Activated naive CD8-positive, alpha-beta T cell treated with anti-CD3 and anti-CD28 coated beads, Interleukin-2, amount 10 ng/mL, durations not matched to agents 7 days and 5 days (primary cell): ENCODE results near the gene STYXL1. TPM values are rescaled to one million over a fixed set of nuclear protein-coding genes. Genes with fewer than 3 reads are reported as not detected.
"Not testable (repeated sequence)": the region's sequence is repeated elsewhere in the genome, so short reads cannot be mapped to it uniquely, and the experiment has no call there.

ENCODE experiments used
- ATAC-seq: fragments of 150-1000 bp; cut with Tn5 transposase; one replicate; pipeline ENCODE4 v1.10.0; 2021; ENCODE audit warnings: low read depth, moderate library complexity
- POLR2A ChIA-PET: fragments of 350-600 bp; sonication (Branson Sonifier 250); formaldehyde crosslinking; loops from one replicate; lab custom pipeline; 2021; ENCODE audit warnings: antibody characterized with exemption; lab: Charles Lee
- DNase-seq: peaks from one replicate; pipeline ENCODE4 v3.0.0; 2021
- H3K27ac Mint-ChIP-seq: one replicate; pipeline ENCODE4 v1.8.0; 2022; ENCODE audit warnings: mild to moderate bottlenecking, mixed read lengths
- H3K27me3 Mint-ChIP-seq: one replicate; pipeline ENCODE4 v1.8.0; 2022; ENCODE audit warnings: mild to moderate bottlenecking, moderate library complexity, mixed read lengths
- H3K36me3 Mint-ChIP-seq: one replicate; pipeline ENCODE4 v1.8.0; 2021; ENCODE audit warnings: mild to moderate bottlenecking, mixed read lengths
- H3K4me1 Mint-ChIP-seq: one replicate; pipeline ENCODE4 v1.8.0; 2021; ENCODE audit warnings: mixed read lengths
- H3K4me3 Mint-ChIP-seq: one replicate; pipeline ENCODE4 v1.8.0; 2022; ENCODE audit warnings: mild to moderate bottlenecking, moderate library complexity, mixed read lengths
- H3K9me3 Mint-ChIP-seq: one replicate; pipeline ENCODE4 v1.8.0; 2021; ENCODE audit warnings: mixed read lengths
- total RNA-seq, 2 experiments: library from RNA; stranded (reverse); gene quantifications; one replicate each; pipeline ENCODE4 v1.2.3, GENCODE V29; 2021

STYXL1 gene
- total RNA-seq, 2 experiments from 2014 or later = 28.7 to 30.3 TPM

GRCh38 chr7:76008156-76008687, 39.6 kb downstream of the STYXL1 start:
- peak overlapping the region; percentile 80 for H3K4me3 Mint-ChIP-seq
- peaks cover 21% of the 10 kb centered on the region for H3K4me1 Mint-ChIP-seq
- peak overlapping the region; percentile 35 for H3K27ac Mint-ChIP-seq
- POLR2A ChIA-PET = interaction anchor here (0.6 to 1.7 kb wide), 5 partner anchors 39 to 1340 kb away, joined by 3 to 7 read pairs (median 4); partner anchors contain the start of genes MDH2 and STYXL1
- peaks cover 23% of the 10 kb centered on the region for H3K36me3 Mint-ChIP-seq
- no peaks in the 10 kb centered on the region for H3K9me3 Mint-ChIP-seq
- DNase-seq = no peak
- peak; percentile 73 for ATAC-seq
- peaks cover 2% of the 10 kb centered on the region for H3K27me3 Mint-ChIP-seq

GRCh38 chr7:76005004-76005403, 42.8 kb downstream of the STYXL1 start:
- H3K36me3 Mint-ChIP-seq = peaks cover 23% of the 10 kb centered on the region
- POLR2A ChIA-PET = not testable (repeated sequence)

GRCh38 chr7:76003351-76003750, 44.4 kb downstream of the STYXL1 start:
- Mint-ChIP-seq H3K27ac (no peak overlapping the region), H3K36me3 (peaks cover 28% of the 10 kb centered on the region), H3K9me3 (no peaks in the 10 kb centered on the region), H3K27me3 (no peaks in the 10 kb centered on the region), H3K4me3 (no peak overlapping the region), H3K4me1 (peaks cover 4% of the 10 kb centered on the region)
- POLR2A ChIA-PET = no interaction called here
- DNase-seq (no peak), ATAC-seq (no peak)

More at GRCh38 chr7:76005004-76005403, 42.8 kb downstream of the STYXL1 start:
- H3K27ac Mint-ChIP-seq, ATAC-seq, H3K9me3 Mint-ChIP-seq, DNase-seq, H3K4me3 Mint-ChIP-seq, H3K27me3 Mint-ChIP-seq: not testable (repeated sequence)
- peaks cover 19% of the 10 kb centered on the region for H3K4me1 Mint-ChIP-seq

GRCh38 chr7:76002822-76003221, 45.0 kb downstream of the STYXL1 start:
- Mint-ChIP-seq H3K36me3 (peaks cover 26% of the 10 kb centered on the region), H3K4me3 (no peak overlapping the region), H3K27me3 (no peaks in the 10 kb centered on the region), H3K9me3 (no peaks in the 10 kb centered on the region), H3K27ac (no peak overlapping the region), H3K4me1 (peaks cover 1% of the 10 kb centered on the region)
- no peak for DNase-seq
- no peak for ATAC-seq
- POLR2A ChIA-PET = no interaction called here

- POLR2A ChIA-PET = no interaction called here
- Mint-ChIP-seq H3K4me3 (no peak overlapping the region), H3K27me3 (no peaks in the 10 kb centered on the region), H3K27ac (no peak overlapping the region), H3K9me3 (no peaks in the 10 kb centered on the region), H3K4me1 (peaks cover 7% of the 10 kb centered on the region), H3K36me3 (peaks cover 31% of the 10 kb centered on the region)
- DNase-seq = no peak
- no peak for ATAC-seq
These were observed 45.7 kb downstream of the STYXL1 start for GRCh38 chr7:76002139-76002538.

- H3K4me3 Mint-ChIP-seq = no peak overlapping the region
- no peaks in the 10 kb centered on the region for H3K27me3 Mint-ChIP-seq
- no peak for ATAC-seq
- peaks cover 13% of the 10 kb centered on the region for H3K4me1 Mint-ChIP-seq
- H3K36me3 Mint-ChIP-seq = peaks cover 41% of the 10 kb centered on the region
- POLR2A ChIA-PET = no interaction called here
- H3K9me3 Mint-ChIP-seq = no peaks in the 10 kb centered on the region
- H3K27ac Mint-ChIP-seq = no peak overlapping the region
- DNase-seq = no peak
These were observed 47.2 kb downstream of the STYXL1 start for GRCh38 chr7:76000566-76000965.

- Mint-ChIP-seq H3K27ac (no peak overlapping the region), H3K9me3 (no peaks in the 10 kb centered on the region), H3K4me3 (no peak overlapping the region), H3K36me3 (peaks cover 34% of the 10 kb centered on the region), H3K27me3 (no peaks in the 10 kb centered on the region), H3K4me1 (peaks cover 13% of the 10 kb centered on the region)
- ATAC-seq = no peak
- POLR2A ChIA-PET = no interaction called here
- DNase-seq = no peak
These were observed 49.8 kb downstream of the STYXL1 start for GRCh38 chr7:75998038-75998437.

GRCh38 chr7:75996476-75996875, 51.3 kb downstream of the STYXL1 start:
- Mint-ChIP-seq H3K9me3 (no peaks in the 10 kb centered on the region), H3K4me1 (peaks cover 13% of the 10 kb centered on the region), H3K4me3 (no peak overlapping the region), H3K27ac (peak overlapping the region; percentile 13), H3K36me3 (peaks cover 30% of the 10 kb centered on the region), H3K27me3 (no peaks in the 10 kb centered on the region)
- DNase-seq = no peak
- POLR2A ChIA-PET = no interaction called here
- ATAC-seq = no peak

GRCh38 chr7:75995996-75996395, 51.8 kb downstream of the STYXL1 start:
- ATAC-seq (no peak), DNase-seq (no peak)
- Mint-ChIP-seq H3K9me3 (no peaks in the 10 kb centered on the region), H3K4me1 (peaks cover 13% of the 10 kb centered on the region), H3K4me3 (no peak overlapping the region), H3K27me3 (no peaks in the 10 kb centered on the region), H3K27ac (no peak overlapping the region), H3K36me3 (peaks cover 28% of the 10 kb centered on the region)
- POLR2A ChIA-PET = no interaction called here

GRCh38 chr7:75995052-75995471, 52.7 kb downstream of the STYXL1 start:
- H3K4me3 Mint-ChIP-seq = peak overlapping the region; percentile 73
- no peaks in the 10 kb centered on the region for H3K27me3 Mint-ChIP-seq
- no peaks in the 10 kb centered on the region for H3K9me3 Mint-ChIP-seq
- peaks cover 13% of the 10 kb centered on the region for H3K4me1 Mint-ChIP-seq
- DNase-seq = no peak
- peaks cover 25% of the 10 kb centered on the region for H3K36me3 Mint-ChIP-seq
- ATAC-seq = no peak
- POLR2A ChIA-PET = interaction anchor here (0.6 to 1.3 kb wide), 2 partner anchors 80 to 241 kb away, joined by 4 to 7 read pairs; partner anchors contain the start of gene POR
- H3K27ac Mint-ChIP-seq = peak overlapping the region; percentile 77

GRCh38 chr7:75994388-75995051, 53.3 kb downstream of the STYXL1 start, which contains the start of gene TMEM120A:
Gene TMEM120A (minus strand): TSS chr7:75994595. CDS start chr7:75994570, 25 bp downstream.
- Mint-ChIP-seq H3K27ac (peak within 1 kb of the TSS; percentile 77), H3K4me3 (peak within 1 kb of the TSS; percentile 73)

GRCh38 chr7:75993689-75994387, 54.0 kb downstream of the STYXL1 start:
- no peaks in the 10 kb centered on the region for H3K27me3 Mint-ChIP-seq
- peaks cover 13% of the 10 kb centered on the region for H3K4me1 Mint-ChIP-seq

More at GRCh38 chr7:75994388-75995051, 53.3 kb downstream of the STYXL1 start, which contains the start of gene TMEM120A:
- H3K9me3 Mint-ChIP-seq = no peaks in the 10 kb centered on the region
- H3K36me3 Mint-ChIP-seq = peaks cover 25% of the 10 kb centered on the region
- H3K4me1 Mint-ChIP-seq = peaks cover 15% of the 10 kb centered on the region
- ATAC-seq (peak; percentile 96), DNase-seq (peak; percentile 98)
- POLR2A ChIA-PET = interaction anchor here (1.3 kb wide), 1 partner anchor 79 kb away, joined by 7 read pairs; the partner anchor contains the start of gene POR
- no peaks in the 10 kb centered on the region for H3K27me3 Mint-ChIP-seq

GRCh38 chr7:75992083-75992755, 55.6 kb downstream of the STYXL1 start:
- no peaks in the 10 kb centered on the region for H3K27me3 Mint-ChIP-seq
- POLR2A ChIA-PET = no interaction called here
- DNase-seq = no peak
- peaks cover 8% of the 10 kb centered on the region for H3K4me1 Mint-ChIP-seq
- no peak overlapping the region for H3K4me3 Mint-ChIP-seq
- H3K27ac Mint-ChIP-seq = no peak overlapping the region
- ATAC-seq = no peak
- peaks cover 14% of the 10 kb centered on the region for H3K36me3 Mint-ChIP-seq
- no peaks in the 10 kb centered on the region for H3K9me3 Mint-ChIP-seq

More at GRCh38 chr7:75993689-75994387, 54.0 kb downstream of the STYXL1 start:
- DNase-seq (peak; percentile 50), ATAC-seq (peak; percentile 3)
- H3K27ac Mint-ChIP-seq = no peak overlapping the region
- H3K36me3 Mint-ChIP-seq = peaks cover 22% of the 10 kb centered on the region
- H3K9me3 Mint-ChIP-seq = no peaks in the 10 kb centered on the region
- H3K4me3 Mint-ChIP-seq = peak overlapping the region; percentile 69
- POLR2A ChIA-PET = interaction anchor here (1.1 kb wide), 1 partner anchor 78 kb away, joined by 3 read pairs; no protein-coding TSS in a partner anchor
